Measurements from ENCODE around the gene PRKG1.
"Not testable (repeated sequence)": the region's sequence is repeated elsewhere in the genome, so short reads cannot be mapped to it uniquely, and the experiment has no call there.

The PRKG1 gene

GRCh38 chr10:52030975-52031374 lies 956.7 kb downstream of the PRKG1 start:
- DNase-seq (ENCODE audit: low read depth in 2 of 3, low spot score in 2 of 3) = no peak

DNA sequence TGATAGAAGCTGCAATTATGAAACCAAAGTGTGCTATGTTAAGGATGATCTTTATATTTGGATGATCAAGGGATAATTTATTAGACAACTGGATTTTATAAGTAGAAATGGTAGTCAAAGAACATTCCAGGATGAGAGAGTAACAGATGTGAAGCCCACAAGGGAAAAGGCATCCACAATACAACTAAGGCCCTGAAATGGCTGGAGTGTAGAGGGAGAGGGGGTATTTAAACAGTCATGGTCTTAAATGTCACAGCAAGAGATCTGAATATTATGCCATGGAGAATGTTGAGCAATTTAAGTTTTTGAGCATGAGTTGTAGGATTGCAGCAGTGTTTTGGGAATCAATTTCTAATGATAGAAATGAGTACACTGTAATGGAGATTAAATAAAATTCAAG lies 957.5 kb downstream of the PRKG1 start:
- no peak for DNase-seq (ENCODE audit: low read depth in 2 of 3, low spot score in 2 of 3)

- no peak for DNase-seq (ENCODE audit: low read depth in 2 of 3, low spot score in 2 of 3)
These were observed 958.7 kb downstream of the PRKG1 start for GRCh38 chr10:52032681-52033629.

- DNase-seq (ENCODE audit: low read depth in 2 of 3, low spot score in 2 of 3) = not testable (repeated sequence)
These were observed 964.9 kb downstream of the PRKG1 start for GRCh38 chr10:52039002-52039793.

DNA sequence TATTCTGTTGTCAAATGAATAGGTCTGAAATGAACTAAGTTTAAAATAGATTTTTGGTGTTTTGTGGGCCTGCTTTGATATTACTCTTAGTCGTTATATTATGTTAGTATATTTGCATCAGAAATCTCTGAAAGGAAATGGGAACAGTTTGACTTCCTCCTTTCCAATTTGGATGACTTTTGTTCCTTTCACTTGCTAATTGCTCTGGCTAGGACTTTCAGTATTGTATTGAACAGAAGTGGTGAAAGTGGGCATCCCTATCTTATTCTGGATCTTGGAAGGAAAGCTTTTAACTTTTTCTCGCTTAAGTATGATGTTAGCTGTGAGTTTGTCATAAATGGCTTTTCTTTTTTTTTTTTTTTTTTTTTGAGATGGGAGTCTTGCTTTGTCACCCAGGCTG lies 966.2 kb downstream of the PRKG1 start:
- DNase-seq (ENCODE audit: low read depth in 2 of 3, low spot score in 2 of 3) = no peak

GRCh38 chr10:52043811-52044210 lies 969.5 kb downstream of the PRKG1 start:
- no peak for DNase-seq (ENCODE audit: low read depth in 2 of 3, low spot score in 2 of 3)

- no peak for DNase-seq (ENCODE audit: low read depth in 2 of 3, low spot score in 2 of 3)
These were observed 973.8 kb downstream of the PRKG1 start for GRCh38 chr10:52048051-52048450.

GRCh38 chr10:52050429-52051047 lies 976.3 kb downstream of the PRKG1 start:
- DNase-seq (ENCODE audit: low read depth in 2 of 3, low spot score in 2 of 3) = no peak

- DNase-seq (ENCODE audit: low read depth in 2 of 3, low spot score in 2 of 3) = no peak
These were observed 979.2 kb downstream of the PRKG1 start for GRCh38 chr10:52053497-52053896.

DNA sequence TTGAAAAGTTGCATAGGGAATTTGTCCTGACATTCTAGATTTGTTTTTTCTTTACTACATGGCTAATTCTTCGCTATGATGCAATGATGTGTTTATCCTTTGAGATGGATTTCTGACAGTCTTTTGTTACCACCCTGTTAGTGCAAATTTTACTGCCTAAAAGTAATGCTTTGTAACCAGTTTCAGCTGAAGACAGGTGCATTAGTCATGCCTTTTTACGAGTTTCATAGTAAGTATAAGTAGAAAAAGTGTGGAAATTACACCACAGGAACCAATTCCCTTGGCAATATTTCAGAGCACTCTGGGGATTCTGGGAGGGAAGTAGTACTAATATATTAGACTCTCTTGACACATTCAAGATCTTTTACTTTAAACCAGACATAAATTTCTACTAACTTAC lies 982.0 kb downstream of the PRKG1 start:
- no peak for DNase-seq (ENCODE audit: low read depth in 2 of 3, low spot score in 2 of 3)

DNA sequence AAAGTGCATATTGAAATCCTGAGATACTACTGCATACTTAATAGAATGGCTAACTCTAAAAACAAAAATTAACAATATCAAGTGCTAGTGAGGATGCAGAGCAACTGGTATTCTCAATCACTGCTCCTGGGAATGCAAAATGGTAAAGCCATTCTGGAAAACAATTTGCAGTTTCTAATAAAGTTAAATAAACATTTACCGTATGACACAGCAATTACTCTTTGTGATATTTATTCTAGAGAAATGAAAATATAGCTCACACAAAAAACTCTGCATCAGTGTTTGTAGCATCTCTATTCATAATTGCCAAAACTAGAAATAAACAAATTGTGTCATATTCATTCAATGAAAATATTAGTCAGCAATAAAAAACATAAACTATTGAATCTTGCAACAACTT lies 984.8 kb downstream of the PRKG1 start:
- DNase-seq (ENCODE audit: low read depth in 2 of 3, low spot score in 2 of 3) = no peak

- no peak for DNase-seq (ENCODE audit: low read depth in 2 of 3, low spot score in 2 of 3)
These were observed 988.9 kb downstream of the PRKG1 start for GRCh38 chr10:52063159-52063558.

- no peak for DNase-seq (ENCODE audit: low read depth in 2 of 3, low spot score in 2 of 3)
These were observed 990.0 kb downstream of the PRKG1 start for GRCh38 chr10:52064084-52064845.

- DNase-seq (ENCODE audit: low read depth in 2 of 3, low spot score in 2 of 3) = no peak
These were observed 992.1 kb downstream of the PRKG1 start for GRCh38 chr10:52066383-52066782.

DNA sequence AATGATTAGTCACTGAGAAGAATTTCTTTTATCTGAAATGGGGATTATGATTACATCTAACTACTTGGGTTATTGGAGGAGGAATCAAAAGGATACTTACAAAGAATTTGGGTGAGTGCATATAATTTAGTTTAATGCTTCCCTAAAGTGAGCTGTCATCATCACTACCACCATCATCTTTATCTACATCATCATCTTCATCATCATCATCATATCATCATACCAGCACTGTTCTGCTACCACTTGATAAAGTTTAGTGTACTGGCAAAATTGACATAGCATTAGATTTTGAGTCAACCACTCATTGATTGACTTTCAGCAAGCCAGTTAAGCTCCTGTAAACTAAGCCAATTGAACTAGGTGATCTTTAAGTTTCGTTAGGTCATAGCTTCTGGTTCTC lies 994.2 kb downstream of the PRKG1 start:
- DNase-seq (ENCODE audit: low read depth in 2 of 3, low spot score in 2 of 3) = no peak

DNA sequence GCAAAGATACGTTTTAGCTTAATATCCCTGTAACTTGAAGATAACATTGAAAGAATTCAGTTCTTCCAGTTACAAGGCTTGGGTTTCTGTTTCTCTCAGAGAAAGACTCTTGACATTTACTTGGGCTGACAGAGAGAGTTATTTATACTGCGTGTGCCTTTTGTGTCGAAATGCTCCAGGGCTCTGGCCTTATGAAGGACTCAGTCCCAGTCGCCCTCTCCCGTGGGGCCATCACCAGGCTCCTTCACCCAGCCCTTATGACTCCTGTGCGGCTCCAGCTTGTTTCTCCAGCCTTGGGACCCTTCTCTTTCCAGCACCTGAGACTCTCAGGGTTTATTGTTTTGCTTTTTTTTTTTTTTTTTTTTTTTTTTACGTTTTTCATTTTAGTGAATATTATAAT lies 997.5 kb downstream of the PRKG1 start:
- no peak for DNase-seq (ENCODE audit: low read depth in 2 of 3, low spot score in 2 of 3)

DNA sequence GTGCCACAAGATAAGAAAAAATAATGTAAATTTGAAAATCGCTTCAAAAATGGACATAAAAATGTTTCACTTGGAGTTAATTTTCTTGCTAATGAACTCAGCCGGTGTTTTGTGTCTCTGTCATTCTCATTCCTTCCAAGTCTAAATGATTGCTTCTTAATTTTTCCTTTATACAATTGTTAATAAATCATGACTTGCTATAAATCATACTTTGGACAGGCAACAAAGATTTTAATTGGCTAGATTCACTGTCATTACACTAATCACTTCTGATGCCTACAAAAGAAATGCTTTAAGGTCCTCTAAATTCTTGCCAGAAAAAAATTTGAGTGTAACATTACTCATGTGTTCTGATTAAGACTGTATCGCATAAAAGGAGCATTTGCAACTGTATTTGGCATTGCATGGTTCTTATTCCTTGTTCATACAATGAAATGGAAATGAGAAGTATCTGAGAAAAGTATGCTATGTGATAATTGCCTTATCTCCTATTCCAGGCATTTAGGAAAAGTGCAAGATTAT lies 1000.3 kb downstream of the PRKG1 start:
- DNase-seq (ENCODE audit: low read depth in 2 of 3, low spot score in 2 of 3) = no peak

DNA sequence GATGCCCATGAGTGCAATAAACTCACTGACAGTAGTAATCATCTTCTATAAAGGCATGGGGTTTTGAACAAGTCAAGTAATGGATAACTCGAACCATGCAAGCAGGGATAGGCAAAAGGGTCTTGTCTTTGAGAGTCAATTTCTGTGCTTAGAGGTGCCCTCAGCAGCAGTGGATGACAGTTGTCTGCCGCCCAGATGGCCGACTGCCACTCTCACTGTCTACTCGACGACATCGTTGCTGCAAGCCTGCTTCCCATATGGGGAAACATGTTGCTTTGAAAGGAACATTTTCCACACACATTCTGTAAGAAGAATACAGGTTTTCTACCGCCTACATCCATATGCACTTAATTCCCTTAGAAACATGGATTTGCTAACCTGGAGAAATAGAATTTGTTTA lies 1003.5 kb downstream of the PRKG1 start:
- DNase-seq (ENCODE audit: low read depth in 2 of 3, low spot score in 2 of 3) = no peak

- no peak for DNase-seq (ENCODE audit: low read depth in 2 of 3, low spot score in 2 of 3)
These were observed 1004.2 kb downstream of the PRKG1 start for GRCh38 chr10:52078397-52078937.

DNA sequence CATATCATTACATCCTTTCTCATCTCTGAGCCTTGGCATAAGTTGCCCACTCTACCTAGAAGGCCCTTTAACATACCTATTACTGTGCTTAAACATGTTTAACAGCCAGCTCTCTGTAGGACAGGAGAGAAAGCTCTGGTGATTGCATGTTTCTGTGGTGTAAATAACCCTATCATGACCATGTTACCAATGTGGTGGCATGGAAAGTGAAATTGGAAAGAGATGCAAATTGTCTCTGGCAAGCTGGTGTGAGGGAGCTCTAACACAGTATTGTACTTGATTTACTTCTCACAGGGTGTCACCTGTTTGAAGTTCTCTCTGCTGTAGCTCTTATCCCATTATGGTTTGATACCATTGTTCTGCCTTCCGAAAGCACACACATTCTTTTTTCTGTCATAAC lies 1008.0 kb downstream of the PRKG1 start:
- DNase-seq (ENCODE audit: low read depth in 2 of 3, low spot score in 2 of 3) = no peak

DNA sequence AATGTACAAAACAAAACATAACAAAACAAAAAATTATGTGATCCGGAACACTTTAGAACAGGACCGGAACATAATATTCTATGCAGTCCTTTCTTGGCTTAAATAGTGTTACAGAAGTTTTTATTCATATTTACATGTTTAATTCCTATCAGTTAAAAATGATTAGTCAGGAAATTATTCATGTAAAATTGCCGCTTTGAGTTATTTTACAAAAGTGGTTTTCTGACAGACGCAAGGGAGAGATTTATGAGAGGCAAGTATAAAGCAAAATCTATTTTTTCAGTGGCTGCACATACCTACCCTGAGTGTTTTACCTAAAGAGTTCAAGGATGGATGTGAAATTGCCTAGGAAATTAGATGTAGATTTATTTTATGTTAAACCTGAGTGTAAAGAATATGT lies 1009.1 kb downstream of the PRKG1 start:
- no peak for DNase-seq (ENCODE audit: low read depth in 2 of 3, low spot score in 2 of 3)
